Dermis blood vessel endothelial cell (primary cell): Measurements from ENCODE around the gene OR6P1. TPM values are rescaled to one million over a fixed set of nuclear protein-coding genes. Genes with fewer than 3 reads are reported as not detected.

ENCODE experiments used
- total RNA-seq: library from RNA; depleted of rRNA; stranded (reverse); fragments of >200 nt; gene quantifications from 2 replicates; pipeline ENCODE4 v1.2.3, GENCODE V29; 2014

Gene OR6P1
- total RNA-seq, 1 donor from 2014 or later, result not detected

Other genes with a start within 250 kb of the OR6P1 start
- gene CD1B, start 239.0 kb downstream of the OR6P1 start, total RNA-seq, result not detected in 2 replicates
- gene CD1E, start 216.7 kb downstream of the OR6P1 start, total RNA-seq, result not detected in 2 replicates
- not detected in 2 replicates for gene OR10T2, start 171.1 kb downstream of the OR6P1 start, total RNA-seq
- gene OR10K2, start 144.3 kb downstream of the OR6P1 start, total RNA-seq, result not detected in 2 replicates
- gene OR10K1, start 108.7 kb downstream of the OR6P1 start, total RNA-seq, result not detected in 2 replicates
- gene OR10R2, start 98.4 kb downstream of the OR6P1 start, total RNA-seq, result not detected in 2 replicates
- gene OR6Y1, start 16.2 kb downstream of the OR6P1 start, total RNA-seq, result not detected in 2 replicates
- gene OR10X1, start 9.3 kb upstream of the OR6P1 start, total RNA-seq, result not detected in 2 replicates
- gene OR10Z1, start 34.7 kb upstream of the OR6P1 start, total RNA-seq, result not detected in 2 replicates
- 2.0 and 3.1 TPM in 2 replicates for gene SPTA1, start 116.1 kb upstream of the OR6P1 start, total RNA-seq
- gene OR6K2, start 130.1 kb upstream of the OR6P1 start, total RNA-seq, result not detected in 2 replicates
- gene OR6K3, start 150.1 kb upstream of the OR6P1 start, total RNA-seq, result not detected in 2 replicates
- not detected in 2 replicates for gene OR6K6, start 184.1 kb upstream of the OR6P1 start, total RNA-seq
- not detected in 2 replicates for gene OR6N1, start 201.6 kb upstream of the OR6P1 start, total RNA-seq
- gene OR6N2, start 210.6 kb upstream of the OR6P1 start, total RNA-seq, result not detected in 2 replicates